ENCODE data around the gene STARD3.

The STARD3 gene

DNA sequence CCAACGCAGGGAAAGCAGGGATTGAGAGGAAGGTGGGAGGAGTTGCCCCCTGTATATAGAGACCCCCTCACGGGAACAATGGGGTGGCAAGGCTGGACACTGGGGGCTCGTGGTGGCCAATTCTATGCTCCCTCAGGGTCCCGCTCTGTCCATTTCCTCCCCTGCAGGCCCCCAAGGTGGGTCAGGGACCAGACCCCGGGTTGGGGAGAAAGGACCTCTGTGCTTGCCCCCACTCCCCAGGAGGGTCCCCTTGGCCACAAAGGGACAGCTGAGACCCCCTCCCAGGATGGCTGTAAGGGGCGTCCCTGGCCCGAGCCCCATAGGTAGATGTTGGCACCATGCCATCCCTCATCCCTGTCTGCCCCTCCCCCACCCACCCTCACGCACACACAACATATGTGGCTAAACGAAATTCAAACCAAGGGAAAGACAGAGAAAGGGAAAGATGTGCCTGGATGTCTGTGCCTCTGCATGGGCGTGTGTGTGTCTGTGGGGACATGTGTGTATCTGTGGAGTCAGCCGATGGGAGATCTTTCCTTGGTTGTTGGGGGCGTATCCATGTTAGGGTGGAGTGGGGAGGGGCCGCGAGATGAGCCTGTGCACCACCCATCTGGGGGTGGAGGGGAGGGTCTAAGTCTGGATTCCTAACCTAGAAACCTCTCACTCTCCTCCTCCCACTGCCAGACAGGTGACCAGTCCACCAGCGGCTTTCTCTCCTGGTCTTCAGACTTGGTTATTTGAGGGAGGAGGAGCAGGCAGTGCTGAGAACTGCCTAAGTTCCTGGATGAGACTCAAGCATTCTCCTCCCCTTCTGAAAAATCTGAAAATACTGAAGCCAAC is 28.6 kb upstream of the STARD3 start:
- TF ChIP-seq GATA3 (IDR thresholded peaks at IDR 0.05; ENCODE audit: low read depth, low read length) (no peak), GATA2 (IDR thresholded peaks at IDR 0.05; ENCODE audit: low read depth, low read length) (no peak)

DNA sequence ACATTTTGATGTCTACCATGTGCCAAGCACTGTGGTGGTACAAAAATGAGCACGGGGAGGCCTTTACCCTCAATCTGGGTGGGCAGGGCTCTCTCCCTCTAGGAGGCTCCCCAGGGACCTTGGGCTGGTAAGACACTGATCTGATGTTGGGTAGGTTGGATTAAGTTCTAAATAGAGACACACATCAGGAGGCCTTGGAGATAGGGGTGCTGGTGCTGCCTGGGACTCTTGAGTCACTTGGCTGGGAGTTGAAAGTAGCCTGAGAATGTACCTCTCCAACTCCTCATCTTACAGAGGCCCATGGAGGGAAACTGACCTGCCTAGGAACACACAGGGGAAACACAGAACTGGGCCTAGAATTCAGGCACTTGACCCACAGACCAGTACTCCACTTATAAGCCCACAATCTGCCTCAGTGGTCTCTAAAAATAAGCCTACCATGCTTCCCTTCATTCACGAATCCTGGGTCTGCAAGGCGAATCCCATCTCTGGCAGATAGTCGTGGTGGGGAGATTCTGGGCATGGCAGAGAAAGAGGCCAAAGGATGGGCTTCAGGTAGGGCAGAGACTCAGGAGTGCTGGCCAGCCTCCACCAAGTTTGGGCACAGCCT is 27.4 kb upstream of the STARD3 start:
- no peak for TF ChIP-seq GATA2 (IDR thresholded peaks at IDR 0.05; ENCODE audit: low read depth, low read length)

DNA sequence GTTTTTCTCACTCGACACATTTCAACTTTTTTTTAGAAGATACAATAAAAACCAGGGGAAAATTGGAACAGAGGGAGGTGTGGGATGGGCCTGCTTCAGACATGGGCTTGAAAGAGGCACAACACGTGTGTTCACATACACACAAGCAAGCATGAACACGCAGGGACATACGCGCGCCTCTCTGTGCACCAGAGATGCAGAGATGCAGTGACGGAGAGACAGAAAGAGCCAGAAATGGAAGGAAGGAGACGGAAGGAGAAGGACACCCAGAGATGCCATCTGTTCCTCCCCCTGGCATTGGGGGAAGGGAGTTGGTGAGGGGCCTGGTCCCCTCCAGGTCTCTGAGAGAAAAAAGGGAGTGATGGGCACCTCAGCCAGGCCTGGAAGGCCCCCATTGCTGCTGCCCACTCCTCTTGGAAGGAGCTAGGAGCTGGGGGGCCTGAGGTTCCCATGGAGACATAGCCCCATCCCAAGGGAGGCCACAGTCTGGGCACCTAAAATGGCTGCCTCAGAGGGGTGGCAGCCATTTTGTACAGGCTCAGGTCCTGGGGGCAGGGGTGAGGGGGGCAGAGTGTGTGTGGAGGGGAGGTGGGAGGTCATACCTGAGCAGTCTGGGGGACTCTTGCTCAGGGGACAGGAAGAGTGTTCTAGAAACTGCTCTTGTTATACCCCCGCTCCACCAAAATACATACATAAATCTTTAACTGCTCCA is 25.4 kb upstream of the STARD3 start:
- no peak for TF ChIP-seq GATA2 (IDR thresholded peaks at IDR 0.05; ENCODE audit: low read depth, low read length)
- no peak for TF ChIP-seq GATA3 (IDR thresholded peaks at IDR 0.05; ENCODE audit: low read depth, low read length)

DNA sequence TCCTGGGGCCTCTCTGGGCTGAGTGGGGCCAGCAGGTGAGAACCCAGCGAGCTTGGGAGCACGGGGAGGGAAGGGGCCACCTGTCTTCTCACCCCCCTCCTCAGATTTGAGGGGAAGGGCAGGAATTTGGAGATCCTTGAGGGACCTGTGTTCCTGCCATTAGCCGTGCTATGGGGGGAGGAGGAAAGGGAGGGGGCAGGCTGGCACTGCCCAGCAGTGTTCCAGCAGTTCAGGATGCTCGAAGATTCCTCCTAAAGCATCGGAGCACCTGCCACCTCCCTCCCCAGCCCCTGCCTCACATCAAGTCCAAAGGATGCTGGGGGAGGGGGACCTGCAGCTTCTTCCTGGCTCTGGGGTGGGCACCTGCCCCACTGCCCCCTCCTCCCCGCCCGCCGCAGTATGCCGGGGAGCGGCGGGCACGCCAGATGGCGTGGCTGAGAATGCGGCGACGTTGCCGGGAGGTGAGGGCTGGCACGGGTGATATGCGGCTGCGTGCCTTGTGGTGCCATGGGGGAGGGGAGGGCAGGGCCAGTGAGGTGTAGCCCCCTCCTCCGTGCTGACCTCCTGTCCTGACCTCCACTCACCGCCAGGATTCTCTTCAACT is 24.6 kb upstream of the STARD3 start:
- TF ChIP-seq GATA3 (IDR thresholded peaks at IDR 0.05; ENCODE audit: low read depth, low read length) (no peak), GATA2 (IDR thresholded peaks at IDR 0.05; ENCODE audit: low read depth, low read length) (no peak)

DNA sequence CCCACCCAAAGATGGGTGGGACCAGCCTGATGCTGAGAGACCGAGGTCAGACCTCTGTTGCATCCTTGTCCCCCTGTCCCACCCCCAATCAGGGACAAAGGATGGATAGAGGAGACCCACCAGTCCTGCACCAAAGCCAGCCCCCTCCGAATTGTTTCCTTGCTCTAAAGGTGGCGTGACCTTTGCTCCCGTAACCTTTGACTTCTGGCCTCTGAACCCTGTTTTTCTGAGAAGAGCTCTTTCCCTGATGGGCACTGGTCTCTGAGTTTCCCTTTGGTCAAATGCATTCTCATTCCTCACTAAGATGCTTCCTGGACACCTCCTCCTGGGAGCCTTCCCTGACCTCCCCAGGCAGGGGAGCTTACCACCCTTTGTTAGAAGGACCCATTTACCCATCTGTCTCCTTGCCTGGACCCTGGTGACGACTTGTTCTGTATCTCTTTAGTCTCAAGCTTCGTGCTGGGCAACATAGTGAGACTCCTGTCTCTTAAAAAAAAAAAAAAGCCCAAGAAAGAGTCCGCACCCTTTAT is 23.9 kb upstream of the STARD3 start:
- no peak for TF ChIP-seq GATA3 (IDR thresholded peaks at IDR 0.05; ENCODE audit: low read depth, low read length)
- TF ChIP-seq GATA2 (IDR thresholded peaks at IDR 0.05; ENCODE audit: low read depth, low read length) = no peak

DNA sequence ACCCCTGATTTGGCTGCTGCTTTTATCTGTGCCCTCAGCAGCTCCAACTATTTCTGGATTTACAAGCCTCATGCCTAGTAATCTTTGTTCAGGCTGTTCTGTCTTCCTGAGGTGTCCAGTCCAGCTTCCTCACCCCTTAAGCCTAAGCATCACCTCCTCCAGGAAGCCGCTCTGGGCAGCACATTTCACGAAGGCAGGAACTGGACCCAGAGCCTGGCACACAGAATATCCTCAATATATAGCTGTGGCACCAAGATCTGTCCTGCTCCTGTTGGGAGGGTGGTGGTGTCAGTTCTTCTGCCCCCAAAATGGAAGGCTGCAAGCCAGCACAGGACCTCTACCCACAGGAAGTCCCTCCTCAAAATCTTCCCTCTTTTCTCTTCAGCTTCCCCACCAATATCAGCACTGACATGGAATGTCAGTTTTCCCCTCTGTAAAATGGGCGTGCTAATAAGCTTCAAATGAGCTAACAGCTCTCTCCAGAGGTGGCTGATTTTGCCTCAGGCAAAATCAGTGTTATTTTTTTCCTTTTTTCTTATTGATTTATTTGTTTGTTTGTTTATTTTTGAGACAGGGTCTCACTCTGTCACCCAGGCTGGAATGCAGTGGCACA is 22.3 kb upstream of the STARD3 start:
- TF ChIP-seq GATA3 (IDR thresholded peaks at IDR 0.05; ENCODE audit: low read depth, low read length) (no peak), GATA2 (IDR thresholded peaks at IDR 0.05; ENCODE audit: low read depth, low read length) (no peak)

DNA sequence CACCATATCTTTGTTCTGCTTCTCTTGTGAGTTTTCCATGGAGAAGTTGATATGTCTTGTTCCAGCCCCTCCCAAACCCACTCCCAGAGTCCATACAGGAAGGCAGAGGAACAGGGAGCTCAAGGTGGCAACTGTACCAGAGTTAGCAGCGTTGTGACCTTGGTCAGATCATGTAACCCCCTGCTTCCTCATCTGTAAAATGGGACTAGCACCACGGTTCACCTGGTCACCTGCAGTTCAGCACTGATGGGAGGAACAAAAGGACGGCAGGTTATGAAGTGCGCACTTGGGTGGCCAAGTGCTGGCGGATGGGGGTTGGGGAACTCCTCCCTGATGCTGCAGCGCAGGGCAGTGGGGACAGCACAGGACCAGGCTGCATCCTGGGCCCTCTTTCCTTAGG is 21.5 kb upstream of the STARD3 start:
- TF ChIP-seq GATA2 (IDR thresholded peaks at IDR 0.05; ENCODE audit: low read depth, low read length) (no peak), GATA3 (IDR thresholded peaks at IDR 0.05; ENCODE audit: low read depth, low read length) (no peak)

DNA sequence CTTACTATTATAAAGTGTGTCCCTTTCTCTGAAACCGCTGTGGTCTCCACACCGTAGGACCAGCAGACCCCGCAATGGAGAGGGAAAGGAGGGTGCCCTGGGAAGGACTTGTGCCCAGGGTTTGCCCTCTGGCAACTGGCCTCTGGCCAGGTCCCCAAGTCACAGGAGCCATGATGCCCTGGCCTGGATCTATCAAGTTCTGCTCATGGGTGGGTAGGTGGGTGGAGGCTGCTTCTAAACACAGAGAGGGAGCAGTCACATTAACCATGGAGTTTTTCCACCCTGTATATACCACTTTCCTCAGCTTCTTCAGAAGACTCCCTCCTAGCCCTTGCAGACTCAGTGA is 19.9 kb upstream of the STARD3 start:
- no peak for TF ChIP-seq GATA3 (IDR thresholded peaks at IDR 0.05; ENCODE audit: low read depth, low read length)
- no peak for TF ChIP-seq GATA2 (IDR thresholded peaks at IDR 0.05; ENCODE audit: low read depth, low read length)

DNA sequence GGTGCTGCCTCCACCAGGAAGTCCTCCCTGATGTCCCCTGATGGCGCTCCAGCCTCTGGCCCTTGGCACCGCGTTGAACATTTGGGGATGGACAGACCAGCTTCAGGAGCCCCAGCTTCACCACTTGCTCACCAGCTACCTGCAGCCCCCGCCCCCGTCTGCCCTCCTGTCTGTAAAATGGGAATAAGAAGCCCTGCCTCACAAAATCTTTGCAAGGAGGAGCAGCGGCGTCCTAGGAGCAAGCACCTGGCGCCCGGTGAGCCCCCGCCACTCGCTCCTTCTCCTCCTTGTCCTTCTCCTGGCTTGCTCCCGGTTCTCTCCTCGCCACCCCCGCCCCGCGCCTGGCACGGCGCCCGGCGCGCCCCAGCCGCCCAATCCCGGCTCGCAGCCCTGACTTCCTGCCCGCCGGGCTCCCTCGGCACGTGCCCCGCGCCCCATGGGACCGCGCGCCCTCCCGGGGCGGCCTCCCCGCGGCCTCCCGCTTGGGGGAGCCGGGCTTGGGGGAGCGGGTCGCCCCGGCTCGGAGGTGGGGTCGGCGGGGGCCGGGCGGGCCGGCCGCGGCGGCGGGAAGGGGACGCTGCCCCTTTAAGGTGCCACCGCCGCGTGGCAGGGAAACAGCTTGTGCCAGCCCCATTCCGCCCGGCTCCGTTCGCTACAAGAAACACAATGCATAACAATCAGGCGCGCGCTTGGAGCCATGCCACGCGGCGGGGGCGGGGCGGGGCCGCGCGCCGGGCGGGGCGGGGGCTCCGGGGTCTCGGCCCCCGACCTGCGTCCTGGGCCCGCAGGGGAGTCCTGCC is 19.3 kb upstream of the STARD3 start:
- no peak for TF ChIP-seq GATA2 (IDR thresholded peaks at IDR 0.05; ENCODE audit: low read depth, low read length)
- no peak for TF ChIP-seq GATA3 (IDR thresholded peaks at IDR 0.05; ENCODE audit: low read depth, low read length)

DNA sequence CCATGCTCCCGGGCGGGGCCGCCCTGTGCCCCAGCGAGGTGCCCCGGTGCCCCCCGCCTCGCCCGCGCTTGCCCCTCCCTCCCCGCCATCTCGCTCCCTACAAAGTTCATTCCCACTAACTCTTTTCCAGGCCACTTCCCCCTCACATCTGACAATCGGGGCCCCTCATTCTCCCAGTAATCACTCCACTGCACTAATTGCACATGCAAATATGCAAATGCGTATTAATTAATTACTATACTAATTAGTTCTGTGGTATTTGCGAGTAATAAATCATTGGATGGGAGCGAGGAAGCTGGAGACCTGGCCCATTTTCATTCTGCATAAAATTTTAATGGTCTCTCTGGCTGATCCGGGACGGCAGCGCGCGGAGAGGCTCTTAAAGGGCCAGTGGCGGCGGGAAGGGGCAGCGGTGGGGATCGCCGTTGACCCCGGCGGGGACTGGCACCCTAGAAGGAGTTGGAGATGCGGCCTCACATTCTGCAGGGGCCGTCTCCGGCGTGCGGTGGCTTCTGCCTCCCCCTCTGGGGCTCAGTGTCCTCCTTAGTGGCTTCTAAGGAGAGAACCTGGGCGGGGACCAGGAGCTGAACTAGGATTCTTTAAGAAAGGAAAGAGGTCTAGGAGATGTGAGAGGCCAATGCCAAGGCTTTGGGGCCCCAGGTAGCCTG is 18.6 kb upstream of the STARD3 start:
- TF ChIP-seq GATA2 (IDR thresholded peaks at IDR 0.05; ENCODE audit: low read depth, low read length) (no peak), GATA3 (IDR thresholded peaks at IDR 0.05; ENCODE audit: low read depth, low read length) (no peak)

DNA sequence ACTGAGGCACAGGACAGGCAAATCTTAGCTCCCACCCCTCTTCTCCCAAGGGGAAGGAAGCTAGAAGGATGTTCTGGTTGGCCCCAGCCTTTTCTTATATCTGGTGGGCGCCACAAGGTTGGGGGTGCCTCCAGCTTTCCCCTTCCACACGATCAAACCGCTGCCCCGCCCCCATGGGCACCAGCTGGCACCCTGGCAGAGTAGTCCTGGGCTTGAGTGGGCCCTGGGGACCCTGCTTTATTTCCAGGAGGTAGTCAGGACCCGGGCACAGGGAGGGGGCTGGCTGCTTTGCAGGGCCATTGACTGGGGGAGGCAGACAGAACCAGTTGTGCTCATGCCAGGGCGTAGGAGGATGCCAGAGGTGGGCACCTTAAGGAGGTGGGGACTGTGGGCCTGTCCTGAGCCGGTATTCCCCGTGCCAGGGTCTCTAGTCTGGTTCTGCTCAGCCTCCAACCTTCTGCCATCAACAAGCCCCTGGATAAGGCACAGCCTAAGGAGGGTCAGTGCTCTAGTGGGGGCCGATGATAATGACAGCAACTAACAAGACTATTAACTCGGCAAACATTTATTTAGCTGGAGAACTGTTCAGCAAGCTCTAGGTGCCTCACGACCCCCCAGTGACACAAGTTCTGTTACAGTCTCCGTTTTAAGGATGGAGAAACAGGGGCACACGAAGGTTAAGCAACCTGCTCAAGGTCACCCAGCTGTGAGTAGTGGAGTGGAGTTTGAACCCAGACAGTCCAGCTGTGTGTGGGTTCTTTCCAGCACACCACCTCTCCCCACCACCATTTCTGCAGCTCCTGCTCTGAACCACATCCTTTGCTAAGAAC is 17.8 kb upstream of the STARD3 start:
- TF ChIP-seq GATA3 (IDR thresholded peaks at IDR 0.05; ENCODE audit: low read depth, low read length) = no peak
- TF ChIP-seq GATA2 (IDR thresholded peaks at IDR 0.05; ENCODE audit: low read depth, low read length) = no peak

DNA sequence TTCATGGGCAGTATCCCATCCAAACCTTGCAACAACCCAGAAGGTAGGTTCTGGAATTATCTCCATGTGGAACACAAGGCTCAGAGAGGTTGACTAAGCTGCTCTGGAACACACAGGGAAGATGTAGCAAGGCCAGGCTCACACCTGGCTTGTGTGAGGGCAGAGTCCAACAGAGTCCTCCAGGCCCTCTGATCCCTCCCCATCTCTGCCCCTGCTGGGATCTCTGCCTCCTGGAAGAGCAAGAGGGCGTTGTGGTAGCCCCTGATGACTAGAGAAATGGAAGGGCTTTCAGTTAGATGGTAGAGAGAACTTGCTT is 17.2 kb upstream of the STARD3 start:
- TF ChIP-seq GATA3 (IDR thresholded peaks at IDR 0.05; ENCODE audit: low read depth, low read length) (no peak), GATA2 (IDR thresholded peaks at IDR 0.05; ENCODE audit: low read depth, low read length) (no peak)

Data from SH-SY5Y (cell line).